ENCODE results near the gene WDR70. TPM values are rescaled to one million over a fixed set of nuclear protein-coding genes. Genes with fewer than 3 reads are reported as not detected.
"Not testable (repeated sequence)": the region's sequence is repeated elsewhere in the genome, so short reads cannot be mapped to it uniquely, and the experiment has no call there.

WDR70 gene
- total RNA-seq, 1 donor from 2014 or later = 16.4 TPM

DNA sequence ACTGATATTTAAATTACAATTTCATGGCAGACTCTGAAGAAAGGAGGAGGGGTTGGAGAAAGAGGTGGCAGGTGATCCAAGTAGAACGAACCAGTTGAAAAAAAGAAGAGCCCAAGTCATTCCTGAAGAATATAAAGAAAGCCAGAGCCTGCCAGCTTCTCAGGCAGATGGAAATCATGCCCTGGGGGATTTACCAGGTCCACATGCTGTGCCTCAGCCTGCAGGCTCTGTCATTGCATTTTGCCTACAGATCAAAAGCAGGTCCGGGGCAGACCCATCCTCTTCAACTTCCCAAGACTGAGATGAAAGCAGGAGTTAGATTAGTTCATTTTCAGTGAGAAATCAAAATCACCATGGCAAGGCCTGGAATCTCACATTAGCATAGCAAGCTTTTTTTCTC lies 412.2 kb downstream of the WDR70 start:
- DNase-seq (ENCODE audit: missing footprints) (no peak), ATAC-seq (no peak)
- intact Hi-C loops (cut with DNase I) = no loop called here

- ATAC-seq (no peak), DNase-seq (ENCODE audit: missing footprints) (no peak)
- intact Hi-C loops (cut with DNase I) = no loop called here
Observed at GRCh38 chr5:37792975-37793631, 414.0 kb downstream of the WDR70 start.

- intact Hi-C loops (cut with DNase I); DNase-seq (ENCODE audit: missing footprints); ATAC-seq: not testable (repeated sequence)
Observed at GRCh38 chr5:37795292-37795691, 416.2 kb downstream of the WDR70 start.

GRCh38 chr5:37796435-37796834 lies 417.3 kb downstream of the WDR70 start:
- DNase-seq (ENCODE audit: missing footprints); intact Hi-C loops (cut with DNase I); ATAC-seq: not testable (repeated sequence)

DNA sequence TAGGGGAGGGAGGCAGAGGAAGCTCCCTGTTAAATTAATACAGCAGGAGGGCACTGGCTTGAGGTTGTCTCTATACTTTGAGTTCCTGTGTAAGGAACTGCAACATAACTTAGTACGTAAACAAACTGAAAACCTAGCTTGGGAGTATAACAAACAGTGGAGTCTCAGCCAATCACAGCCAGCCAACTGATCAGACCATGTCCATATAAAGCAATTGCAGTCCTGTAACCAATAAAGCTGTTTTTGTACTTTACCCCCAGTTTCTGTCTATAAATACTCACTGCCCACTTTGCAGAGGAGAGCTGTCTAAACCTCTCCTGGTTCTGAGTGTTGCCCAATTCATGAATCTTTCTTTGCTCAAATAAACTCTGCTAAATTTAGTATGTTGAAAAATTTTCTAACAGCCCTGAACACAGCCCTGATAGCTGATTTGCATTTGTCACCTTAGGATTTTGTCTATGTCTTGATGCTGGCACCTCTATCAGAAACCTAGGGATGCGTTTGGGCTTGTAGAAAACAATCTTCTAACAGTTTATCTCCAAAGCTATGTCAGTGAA lies 420.8 kb downstream of the WDR70 start:
- DNase-seq (ENCODE audit: missing footprints) = no peak
- ATAC-seq = no peak
- intact Hi-C loops (cut with DNase I) = no loop called here

DNA sequence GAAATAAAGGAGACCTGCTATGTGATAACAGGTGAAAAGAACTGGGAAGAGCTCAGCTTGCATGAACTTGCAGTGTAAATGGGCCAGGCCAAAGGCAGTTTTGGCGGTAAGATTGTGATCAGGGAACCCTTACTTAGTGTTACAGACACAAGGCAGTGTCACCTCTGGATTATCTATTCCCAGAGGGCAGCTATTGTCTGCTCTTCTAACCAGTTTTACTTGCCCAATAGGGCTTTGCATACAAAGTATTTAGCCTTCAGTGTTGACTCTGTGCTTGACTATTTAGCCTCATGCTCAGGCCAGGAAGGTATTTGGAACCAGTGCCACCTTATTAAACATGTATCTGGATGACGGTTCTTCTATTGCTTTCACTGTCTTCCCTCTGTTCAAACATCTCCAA lies 422.4 kb downstream of the WDR70 start:
- ATAC-seq = no peak
- no peak for DNase-seq (ENCODE audit: missing footprints)
- intact Hi-C loops (cut with DNase I) = no loop called here

Other genes with a start within 250 kb of the WDR70 start
- gene CPLANE1, start 129.9 kb upstream of the WDR70 start, total RNA-seq = 9.5 TPM
- 10.7 TPM for gene NUP155, start 8.2 kb upstream of the WDR70 start, total RNA-seq